Occipital lobe (tissue), 2 donors: ENCODE data around the gene TRAPPC8. TPM values are rescaled to one million over a fixed set of nuclear protein-coding genes. Genes with fewer than 3 reads are reported as not detected.
"Not testable (repeated sequence)": the region's sequence is repeated elsewhere in the genome, so short reads cannot be mapped to it uniquely, and the experiment has no call there.

ENCODE experiments used
- DNase-seq: peaks from one replicate; lab custom pipeline; 2025; lab: John Stamatoyannopoulos, UW
- total RNA-seq: library from RNA; depleted of rRNA; stranded (reverse); fragments of >200 nt; gene quantifications from one replicate; pipeline ENCODE4 v1.2.3, GENCODE V29; 2014

TRAPPC8 gene, protein sequence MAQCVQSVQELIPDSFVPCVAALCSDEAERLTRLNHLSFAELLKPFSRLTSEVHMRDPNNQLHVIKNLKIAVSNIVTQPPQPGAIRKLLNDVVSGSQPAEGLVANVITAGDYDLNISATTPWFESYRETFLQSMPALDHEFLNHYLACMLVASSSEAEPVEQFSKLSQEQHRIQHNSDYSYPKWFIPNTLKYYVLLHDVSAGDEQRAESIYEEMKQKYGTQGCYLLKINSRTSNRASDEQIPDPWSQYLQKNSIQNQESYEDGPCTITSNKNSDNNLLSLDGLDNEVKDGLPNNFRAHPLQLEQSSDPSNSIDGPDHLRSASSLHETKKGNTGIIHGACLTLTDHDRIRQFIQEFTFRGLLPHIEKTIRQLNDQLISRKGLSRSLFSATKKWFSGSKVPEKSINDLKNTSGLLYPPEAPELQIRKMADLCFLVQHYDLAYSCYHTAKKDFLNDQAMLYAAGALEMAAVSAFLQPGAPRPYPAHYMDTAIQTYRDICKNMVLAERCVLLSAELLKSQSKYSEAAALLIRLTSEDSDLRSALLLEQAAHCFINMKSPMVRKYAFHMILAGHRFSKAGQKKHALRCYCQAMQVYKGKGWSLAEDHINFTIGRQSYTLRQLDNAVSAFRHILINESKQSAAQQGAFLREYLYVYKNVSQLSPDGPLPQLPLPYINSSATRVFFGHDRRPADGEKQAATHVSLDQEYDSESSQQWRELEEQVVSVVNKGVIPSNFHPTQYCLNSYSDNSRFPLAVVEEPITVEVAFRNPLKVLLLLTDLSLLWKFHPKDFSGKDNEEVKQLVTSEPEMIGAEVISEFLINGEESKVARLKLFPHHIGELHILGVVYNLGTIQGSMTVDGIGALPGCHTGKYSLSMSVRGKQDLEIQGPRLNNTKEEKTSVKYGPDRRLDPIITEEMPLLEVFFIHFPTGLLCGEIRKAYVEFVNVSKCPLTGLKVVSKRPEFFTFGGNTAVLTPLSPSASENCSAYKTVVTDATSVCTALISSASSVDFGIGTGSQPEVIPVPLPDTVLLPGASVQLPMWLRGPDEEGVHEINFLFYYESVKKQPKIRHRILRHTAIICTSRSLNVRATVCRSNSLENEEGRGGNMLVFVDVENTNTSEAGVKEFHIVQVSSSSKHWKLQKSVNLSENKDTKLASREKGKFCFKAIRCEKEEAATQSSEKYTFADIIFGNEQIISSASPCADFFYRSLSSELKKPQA (N-terminal part only)
- total RNA-seq = 128 TPM

- peak; percentile 98 for DNase-seq
These were observed at the start of gene TRAPPC8 for GRCh38 chr18:31942999-31943877. Gene TRAPPC8 (minus strand): TSS chr18:31943128. CDS start chr18:31942764, 364 bp downstream.

DNA sequence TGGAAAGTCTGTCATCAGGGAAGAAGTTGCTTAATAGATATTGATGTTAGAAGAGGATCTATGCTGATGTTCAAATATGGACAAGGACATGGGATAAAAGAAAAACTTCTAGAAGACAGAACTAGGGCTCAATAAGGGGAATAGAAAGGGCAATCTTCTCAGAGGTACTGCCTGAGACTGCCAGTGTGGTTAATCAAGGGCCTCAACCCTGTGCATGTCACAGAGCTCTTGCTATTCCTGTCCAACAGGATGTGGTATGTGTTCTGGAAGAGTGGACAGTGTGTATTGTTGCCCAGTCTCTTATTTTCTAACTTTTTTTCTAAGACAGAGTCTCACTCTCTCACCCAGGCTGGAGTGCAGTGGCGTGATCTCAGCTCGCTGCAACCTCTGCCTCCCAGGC, 47.9 kb upstream of the TRAPPC8 start:
- no peak for DNase-seq

DNA sequence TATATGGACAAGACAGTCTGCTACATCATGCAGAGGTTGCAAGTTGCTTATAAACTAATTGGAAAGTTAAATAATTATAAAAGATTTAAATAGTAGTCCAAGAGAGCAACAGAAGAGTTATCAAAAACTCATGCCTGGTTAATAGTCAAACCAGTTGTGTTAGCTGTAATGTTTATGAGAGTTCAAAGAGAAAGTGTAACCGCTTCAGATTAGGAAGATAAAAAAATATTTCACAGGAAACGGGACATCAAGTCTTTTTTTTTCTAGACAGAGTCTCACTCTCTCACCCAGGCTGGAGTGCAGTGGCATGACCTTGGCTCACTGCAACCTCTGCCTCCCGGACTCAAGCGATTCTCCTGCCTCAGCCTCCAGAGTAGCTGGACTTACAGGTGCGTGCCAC, 41.0 kb upstream of the TRAPPC8 start:
- DNase-seq = no peak

DNA sequence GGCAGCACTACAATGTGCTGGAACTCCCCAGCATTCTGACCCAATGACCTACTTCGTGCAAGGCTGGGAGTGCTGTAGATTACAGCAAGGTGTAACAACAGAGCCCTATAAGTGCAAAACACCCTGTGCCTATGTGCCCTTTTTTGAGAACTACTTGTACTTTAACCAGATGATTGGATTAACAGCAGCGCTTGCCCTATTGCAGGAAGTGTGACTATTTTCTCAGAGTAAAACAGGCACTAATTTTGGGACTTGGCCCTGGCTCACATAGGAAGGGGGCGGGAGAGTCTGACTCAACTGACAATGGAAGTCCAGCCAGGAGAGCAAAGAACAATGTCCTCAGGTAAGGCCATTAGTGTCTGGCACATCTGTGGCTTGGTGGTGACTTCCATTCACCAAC, 40.1 kb upstream of the TRAPPC8 start:
- DNase-seq = no peak

- DNase-seq = no peak
These were observed 37.9 kb upstream of the TRAPPC8 start for GRCh38 chr18:31980863-31981262.

- DNase-seq = no peak
These were observed 36.8 kb upstream of the TRAPPC8 start for GRCh38 chr18:31979714-31980113.

DNA sequence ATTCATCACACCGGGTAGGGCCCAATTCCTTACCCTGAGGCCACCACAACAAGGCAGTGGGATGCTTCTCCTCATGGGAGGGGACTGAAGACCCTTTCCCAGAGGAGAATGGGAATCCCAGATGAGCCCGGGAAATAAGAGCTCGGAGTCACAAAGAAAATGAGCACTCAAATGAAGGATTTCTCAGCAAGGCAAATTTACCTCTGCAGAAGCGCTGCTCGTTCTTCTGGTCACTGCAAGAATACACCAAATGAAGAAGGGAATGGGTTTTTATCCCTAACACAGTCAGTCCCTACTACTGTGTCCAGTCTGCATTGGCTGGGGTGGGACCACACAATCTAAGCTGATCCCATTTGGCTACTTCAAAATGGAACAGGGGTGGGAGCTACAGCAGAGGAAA, 35.7 kb upstream of the TRAPPC8 start:
- DNase-seq = no peak

GRCh38 chr18:31977270-31977872, 34.4 kb upstream of the TRAPPC8 start:
- no peak for DNase-seq

DNA sequence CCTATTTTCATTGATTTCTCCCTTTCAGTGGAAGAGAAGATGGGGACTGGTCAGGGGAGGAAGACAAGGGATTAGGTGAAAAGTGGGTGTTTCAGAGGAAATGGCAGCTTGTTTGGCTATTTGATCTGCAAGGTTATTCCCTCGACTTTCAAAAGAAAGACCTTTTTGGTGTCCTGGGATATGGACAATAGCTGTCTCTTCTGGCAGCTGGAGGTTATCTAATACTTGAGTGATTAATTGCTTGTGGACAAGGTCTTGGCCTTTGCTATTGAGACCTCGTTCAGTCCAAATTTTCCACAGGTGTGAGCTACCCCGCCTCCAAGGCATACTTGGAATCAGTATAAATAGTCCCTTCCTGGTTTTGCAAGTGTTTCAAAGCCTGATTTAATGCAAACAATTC, 33.3 kb upstream of the TRAPPC8 start:
- DNase-seq = no peak

GRCh38 chr18:31973929-31974546, 31.1 kb upstream of the TRAPPC8 start:
- no peak for DNase-seq

- no peak for DNase-seq
These were observed 27.7 kb upstream of the TRAPPC8 start for GRCh38 chr18:31970617-31971016.

- DNase-seq = no peak
These were observed 22.5 kb upstream of the TRAPPC8 start for GRCh38 chr18:31965316-31965970.

GRCh38 chr18:31957728-31958127, 14.8 kb upstream of the TRAPPC8 start:
- DNase-seq = no peak

DNA sequence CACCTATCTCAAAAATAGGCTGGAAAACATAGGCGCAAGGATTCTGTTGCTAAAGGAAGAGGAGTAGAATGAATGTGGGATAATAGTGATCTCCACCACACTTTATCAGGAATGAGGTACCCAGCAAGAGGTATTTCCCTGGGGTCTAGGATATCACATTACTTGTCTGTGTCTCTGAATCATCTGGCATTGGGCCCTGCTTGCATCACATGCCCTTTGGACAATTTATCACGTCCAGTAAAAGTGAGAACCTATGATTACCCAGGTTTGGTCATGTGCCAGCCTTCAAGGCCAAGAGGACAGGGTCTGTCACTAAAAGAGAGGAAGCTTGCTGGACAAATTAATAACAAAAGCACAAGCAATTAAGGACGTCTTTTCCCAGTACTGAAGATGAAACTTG, 11.4 kb upstream of the TRAPPC8 start:
- DNase-seq = no peak

GRCh38 chr18:31953699-31954098, 10.8 kb upstream of the TRAPPC8 start:
- DNase-seq = not testable (repeated sequence)

GRCh38 chr18:31952223-31952622, 9.3 kb upstream of the TRAPPC8 start:
- DNase-seq = no peak

DNA sequence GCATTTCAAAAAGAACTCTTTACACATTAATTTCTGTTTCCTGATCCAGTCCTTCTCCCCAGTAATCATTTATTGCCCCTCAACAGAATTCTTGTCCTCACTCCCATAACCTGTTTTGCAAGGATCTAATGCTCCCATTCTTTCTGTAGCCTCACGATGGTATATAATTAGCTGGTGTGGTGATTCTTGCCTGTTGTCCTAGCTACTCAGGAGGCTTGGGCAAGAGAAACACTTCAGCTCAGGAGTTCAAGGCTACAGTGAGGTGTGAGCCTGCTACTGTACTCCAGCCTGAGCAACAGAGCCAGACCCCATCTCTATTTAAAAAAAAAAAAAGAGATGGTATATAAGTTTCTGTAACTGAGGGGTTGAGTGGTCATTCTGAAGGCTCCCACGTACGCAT, 7.7 kb upstream of the TRAPPC8 start:
- DNase-seq = no peak

GRCh38 chr18:31948349-31948748, 5.4 kb upstream of the TRAPPC8 start:
- not testable (repeated sequence) for DNase-seq

DNA sequence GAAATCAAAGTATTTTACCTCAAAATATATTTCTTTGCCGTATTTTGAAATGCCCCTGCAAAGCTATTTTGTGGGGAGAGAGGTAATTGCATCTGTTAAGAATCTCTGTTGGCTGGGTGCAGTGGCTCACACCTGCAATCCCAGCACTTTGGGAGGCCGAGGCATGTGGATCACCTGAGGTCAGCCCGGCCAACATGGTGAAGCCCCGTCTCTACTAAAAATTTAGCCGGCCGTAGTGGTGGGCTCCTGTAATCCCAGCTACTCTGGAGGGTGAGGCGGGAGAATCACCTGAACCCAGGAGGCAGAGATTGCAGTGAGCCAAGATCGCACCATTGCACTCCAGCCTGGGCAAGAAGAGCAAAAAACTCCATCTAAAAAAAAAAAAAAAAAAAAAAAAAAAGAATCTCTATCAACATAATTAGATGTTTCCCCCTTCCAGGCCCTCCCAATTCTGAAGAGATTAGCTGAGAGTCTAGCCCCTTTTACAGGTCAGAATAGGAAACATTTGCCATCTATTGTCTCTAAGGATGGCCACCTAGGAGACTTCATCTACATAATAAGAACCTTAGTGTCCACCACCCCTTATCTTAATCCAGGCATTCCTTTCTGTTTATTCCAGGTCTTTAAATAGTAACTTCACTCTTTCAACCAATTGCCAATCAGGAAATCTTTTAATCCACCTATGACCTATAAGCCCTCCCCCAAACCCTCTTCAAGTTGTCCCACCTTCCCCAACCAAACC, 3.5 kb upstream of the TRAPPC8 start:
- no peak for DNase-seq
